ENCODE results near the gene SPATA24. TPM values are rescaled to one million over a fixed set of nuclear protein-coding genes. Genes with fewer than 3 reads are reported as not detected.
A peak's percentile ranks its signal among the peaks of the same experiment; 100 is the strongest.

Gene SPATA24
- total RNA-seq, 4 donors from 2014 or later = 1.5 to 5.9 (median 5.5) TPM

DNA sequence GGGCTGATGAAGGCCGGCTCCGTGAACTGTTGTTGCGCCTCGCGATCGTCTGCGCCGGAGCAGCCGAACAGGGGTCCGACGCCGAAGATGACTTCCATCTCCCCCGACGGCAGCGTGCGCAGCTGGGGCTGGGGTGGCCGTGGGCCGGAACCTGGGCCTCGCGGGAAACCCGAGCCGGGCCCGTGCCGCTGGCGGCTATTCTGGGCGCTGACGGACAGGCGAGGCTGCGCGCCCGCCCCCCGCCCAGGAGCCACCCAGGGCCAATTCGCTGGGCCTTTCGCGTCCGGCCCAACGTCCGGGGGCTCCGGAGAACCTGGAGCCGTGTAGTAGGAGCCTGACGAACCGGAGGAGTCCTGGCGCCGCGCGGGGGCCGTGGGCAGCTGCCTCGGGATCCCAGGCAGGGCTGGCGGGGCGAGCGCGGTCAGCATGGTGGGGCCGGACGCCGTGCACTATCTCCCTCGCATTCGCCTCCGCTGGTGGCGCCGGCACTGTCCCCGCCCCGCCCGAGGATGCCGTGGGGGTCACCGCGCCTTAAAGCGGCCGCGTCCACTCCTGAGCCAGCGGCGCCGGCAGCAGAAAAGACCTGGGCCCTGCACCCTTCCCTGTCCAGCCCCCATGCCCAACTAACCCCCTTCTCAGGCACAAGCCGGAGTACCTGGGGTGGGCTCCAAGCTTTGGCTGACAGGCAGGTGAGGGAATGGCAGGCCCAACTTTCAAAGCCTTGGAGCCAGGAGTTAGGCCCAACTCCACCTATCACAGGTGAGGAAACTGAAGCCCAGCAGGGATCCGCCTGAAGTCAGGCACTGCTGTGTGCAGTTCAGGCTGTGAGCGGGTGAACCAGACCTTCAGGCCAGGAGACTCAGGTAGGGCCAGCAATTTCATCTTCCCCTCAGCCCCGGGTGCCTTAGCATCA lies 9.0 kb downstream of the SPATA24 start, which contains the start of gene PROB1:
TSS of gene PROB1 (minus strand) at position 451 of the 913 bp plus-strand sequence. CDS start at position 428, 23 bp downstream.
- Histone ChIP-seq H3K36me3 (no peaks in the 10 kb centered on the region), H3K4me3 (peak within 1 kb of the TSS; percentile 35 to 73 (median 56)), H3K4me1 (peaks cover 32 to 68% (median 45%) of the 10 kb centered on the region in 3 donors), H3K9me3 (no peaks in the 10 kb centered on the region), H3K27me3 (peaks cover 0 to 38% (median 0%) of the 10 kb centered on the region in 4 donors), H3K27ac (peak within 1 kb of the TSS; percentile 52 to 81 (median 56))
- TF ChIP-seq, protein P1, sequence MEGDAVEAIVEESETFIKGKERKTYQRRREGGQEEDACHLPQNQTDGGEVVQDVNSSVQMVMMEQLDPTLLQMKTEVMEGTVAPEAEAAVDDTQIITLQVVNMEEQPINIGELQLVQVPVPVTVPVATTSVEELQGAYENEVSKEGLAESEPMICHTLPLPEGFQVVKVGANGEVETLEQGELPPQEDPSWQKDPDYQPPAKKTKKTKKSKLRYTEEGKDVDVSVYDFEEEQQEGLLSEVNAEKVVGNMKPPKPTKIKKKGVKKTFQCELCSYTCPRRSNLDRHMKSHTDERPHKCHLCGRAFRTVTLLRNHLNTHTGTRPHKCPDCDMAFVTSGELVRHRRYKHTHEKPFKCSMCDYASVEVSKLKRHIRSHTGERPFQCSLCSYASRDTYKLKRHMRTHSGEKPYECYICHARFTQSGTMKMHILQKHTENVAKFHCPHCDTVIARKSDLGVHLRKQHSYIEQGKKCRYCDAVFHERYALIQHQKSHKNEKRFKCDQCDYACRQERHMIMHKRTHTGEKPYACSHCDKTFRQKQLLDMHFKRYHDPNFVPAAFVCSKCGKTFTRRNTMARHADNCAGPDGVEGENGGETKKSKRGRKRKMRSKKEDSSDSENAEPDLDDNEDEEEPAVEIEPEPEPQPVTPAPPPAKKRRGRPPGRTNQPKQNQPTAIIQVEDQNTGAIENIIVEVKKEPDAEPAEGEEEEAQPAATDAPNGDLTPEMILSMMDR (IDR thresholded peaks at IDR 0.05) = no peak
- TF ChIP-seq POLR2A (IDR thresholded peaks at IDR 0.05) = peak in 1 of 4 donors; percentile 21
- 93% methylated on average over 2 of the region's 76 CpGs; no CpG with 5 or more reads in 1 of the 2 donors for WGBS, 2 donors
- no peak for DNase-seq
- intact Hi-C loops (cut with DNase I) = loop anchor here (5.0 kb wide), 1 partner anchor 53 kb away; the partner anchor contains the start of gene PAIP2

DNA sequence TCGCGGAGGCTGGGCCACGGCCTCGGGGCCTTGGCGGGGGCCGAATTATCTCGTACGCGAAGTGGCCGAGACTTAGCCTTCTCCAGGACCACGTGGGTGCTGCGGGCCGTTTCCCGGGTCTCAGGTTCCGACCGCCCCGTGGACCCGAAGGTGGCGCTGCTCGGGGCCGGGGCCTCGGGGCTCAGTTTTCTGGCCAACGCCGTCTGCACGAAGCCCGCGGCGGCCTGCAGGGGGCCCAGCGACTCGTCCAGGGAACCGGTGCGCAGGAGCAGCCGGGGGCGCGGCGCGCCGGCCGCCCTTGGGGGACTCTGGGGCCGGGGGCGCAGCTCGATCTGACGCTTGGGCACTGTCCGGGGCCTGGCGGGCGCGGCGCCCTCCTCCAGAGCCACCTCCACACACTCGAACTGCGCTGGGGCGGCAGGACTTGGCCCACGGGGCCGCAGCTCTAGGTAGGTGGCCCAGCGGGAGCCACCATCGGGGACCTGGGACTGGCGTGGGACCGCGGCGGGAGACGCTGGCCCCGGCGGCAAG lies 9.7 kb downstream of the SPATA24 start:
- TF ChIP-seq, protein P1 (IDR thresholded peaks at IDR 0.05) = peak in 3 of 6 experiments; percentile 47 to 67 (median 61)
- TF ChIP-seq POLR2A (IDR thresholded peaks at IDR 0.05) = no peak
- intact Hi-C loops (cut with DNase I) = loop anchor here (5.0 kb wide), 1 partner anchor 52 kb away; the partner anchor contains the start of gene PAIP2
- peaks cover 32 to 68% (median 45%) of the 10 kb centered on the region in 3 donors for H3K4me1 ChIP-seq
- DNase-seq = no peak
- H3K36me3 ChIP-seq = no peaks in the 10 kb centered on the region
- peak overlapping the region; percentile 52 to 81 (median 56) for H3K27ac ChIP-seq
- H3K27me3 ChIP-seq = peaks cover 0 to 38% (median 0%) of the 10 kb centered on the region in 4 donors
- no CpG with 5 or more reads among the region's 62 CpGs for WGBS, 2 donors
- H3K9me3 ChIP-seq = no peaks in the 10 kb centered on the region
- H3K4me3 ChIP-seq = peak overlapping the region; percentile 35 to 73 (median 56)

DNA sequence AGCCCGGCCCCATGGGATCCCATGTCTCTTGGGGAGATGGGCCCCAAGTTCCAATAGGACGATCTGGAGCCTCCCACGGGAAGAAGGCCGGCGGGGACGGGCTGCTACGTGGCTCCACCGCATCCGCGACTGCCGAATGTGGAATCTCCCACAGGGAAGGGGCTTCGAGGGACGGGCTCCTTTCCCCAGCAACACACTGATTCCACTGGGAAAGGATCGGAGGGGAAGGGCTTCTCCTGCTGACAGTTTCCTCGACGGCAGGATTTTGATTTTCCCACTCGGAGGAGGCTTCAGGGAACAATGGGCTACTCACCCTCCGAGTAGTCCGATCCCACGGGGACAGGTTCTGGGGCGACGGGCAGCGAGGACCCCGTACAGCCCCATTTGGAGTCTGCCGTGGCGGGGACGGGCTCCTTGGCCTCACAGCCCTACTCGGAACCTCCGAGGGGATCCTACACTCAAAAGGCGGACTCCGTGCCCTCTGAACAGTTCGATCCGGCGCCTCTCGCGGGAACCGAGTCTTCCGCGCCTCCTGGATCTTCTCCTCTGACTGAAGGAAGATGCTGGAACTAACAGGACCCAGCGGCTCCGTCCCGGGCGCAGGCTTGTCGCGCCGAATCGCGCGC lies 10.3 kb downstream of the SPATA24 start:
- intact Hi-C loops (cut with DNase I) = loop anchor here (5.0 kb wide), 1 partner anchor 51 kb away; the partner anchor contains the start of gene PAIP2
- WGBS, 2 donors = 0 to 7% methylated on average over 1 to 9 of the region's 49 CpGs
- DNase-seq = no peak

DNA sequence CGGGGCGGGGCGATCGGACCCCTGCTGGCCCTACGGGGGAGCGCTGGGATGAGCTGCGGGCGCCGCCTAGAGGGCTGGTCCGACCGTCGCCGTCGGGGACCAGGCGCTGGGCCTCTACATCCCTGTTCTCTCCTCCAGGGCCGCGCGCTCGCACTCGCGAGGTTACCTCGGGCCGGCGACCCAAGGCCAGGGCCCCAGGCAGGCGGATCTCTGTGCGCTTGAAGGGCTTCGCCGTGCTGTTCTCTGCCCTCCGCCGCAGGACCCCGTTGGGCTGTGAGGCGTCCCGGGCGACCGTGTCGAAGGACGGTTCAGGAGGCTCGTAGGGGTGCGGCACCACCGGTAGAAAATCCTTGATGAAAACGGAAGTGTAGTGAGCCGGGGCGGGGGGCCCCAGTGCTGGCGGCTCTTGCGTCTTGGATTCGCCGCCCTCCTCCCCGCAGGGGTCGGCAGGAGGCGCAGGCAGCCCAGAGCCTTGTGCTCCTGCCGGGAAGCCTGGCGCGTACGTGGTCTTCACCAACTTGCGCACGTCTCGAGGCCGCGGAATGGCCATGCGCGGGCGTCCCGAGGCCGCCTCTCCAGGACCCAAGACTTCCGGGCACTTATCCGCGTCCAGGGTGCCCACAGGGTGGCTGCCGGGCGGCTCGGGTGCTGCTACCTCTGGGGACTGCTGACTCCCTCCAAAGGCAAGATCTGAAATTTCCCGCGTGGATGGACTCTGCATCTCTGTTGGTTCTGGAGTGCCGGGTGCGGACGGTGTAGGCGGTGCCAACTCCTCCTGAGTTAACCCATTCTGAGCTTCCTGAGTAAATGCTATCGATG lies 11.0 kb downstream of the SPATA24 start:
- peak overlapping the region; percentile 35 to 73 (median 56) for H3K4me3 ChIP-seq
- intact Hi-C loops (cut with DNase I) = loop anchor here (5.0 kb wide), 1 partner anchor 51 kb away; the partner anchor contains the start of gene PAIP2
- TF ChIP-seq, protein P1 (IDR thresholded peaks at IDR 0.05) = peak in 5 of 6 experiments; percentile 49 to 83 (median 69)
- no peak for TF ChIP-seq POLR2A (IDR thresholded peaks at IDR 0.05)
- H3K27ac ChIP-seq = peak overlapping the region; percentile 1 to 80 (median 56)
- 20 to 40% methylated on average over 3 of the region's 77 CpGs for WGBS, 2 donors
- no peaks in the 10 kb centered on the region for H3K36me3 ChIP-seq
- no peaks in the 10 kb centered on the region for H3K9me3 ChIP-seq
- H3K27me3 ChIP-seq = peaks cover 0 to 38% (median 0%) of the 10 kb centered on the region in 4 donors
- peaks cover 41 to 75% (median 45%) of the 10 kb centered on the region in 3 donors for H3K4me1 ChIP-seq
- no peak for DNase-seq

More for the DNA sequence above, 10.3 kb downstream of the SPATA24 start:
- Histone ChIP-seq H3K4me3 (peak overlapping the region; percentile 35 to 73 (median 56)), H3K27ac (peak overlapping the region in 2 of 4 donors; percentile 52 to 53), H3K4me1 (peaks cover 33 to 71% (median 45%) of the 10 kb centered on the region in 3 donors), H3K36me3 (no peaks in the 10 kb centered on the region), H3K27me3 (peaks cover 0 to 38% (median 0%) of the 10 kb centered on the region in 4 donors), H3K9me3 (no peaks in the 10 kb centered on the region)
- TF ChIP-seq, protein P1 (IDR thresholded peaks at IDR 0.05) = no peak
- no peak for TF ChIP-seq POLR2A (IDR thresholded peaks at IDR 0.05)
